ENCODE data around the gene HDAC8. TPM values are rescaled to one million over a fixed set of nuclear protein-coding genes. Genes with fewer than 3 reads are reported as not detected.
"Not testable (repeated sequence)": the region's sequence is repeated elsewhere in the genome, so short reads cannot be mapped to it uniquely, and the experiment has no call there.

HDAC8 gene
- total RNA-seq, 2 donors from 2014 or later: 32.5 to 63.8 TPM

DNA sequence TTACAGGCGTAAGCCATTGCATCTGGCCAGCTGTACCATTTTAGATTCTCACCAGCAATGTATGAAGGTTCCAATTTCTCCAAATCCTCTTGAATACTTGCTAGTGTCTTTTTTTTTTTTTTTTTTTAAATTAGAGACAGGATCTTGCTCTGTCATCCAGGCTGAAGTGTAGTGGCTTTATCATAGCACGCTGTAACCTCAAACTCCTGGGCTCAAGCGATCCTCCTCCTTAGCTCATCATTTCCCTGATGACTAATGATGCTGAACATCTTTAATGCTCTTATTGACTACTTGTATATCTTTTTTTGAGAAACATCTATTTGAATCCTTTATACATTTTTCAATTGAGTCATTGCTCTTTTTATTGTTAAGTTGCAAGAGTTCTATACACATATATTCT, 40.3 kb downstream of the HDAC8 start:
- H3K4me1 ChIP-seq (ENCODE audit: control insufficient read depth in 1 of 2, low read depth in 2 of 2): peaks cover under 1 to 9% of the 10 kb centered on the region in 2 donors

DNA sequence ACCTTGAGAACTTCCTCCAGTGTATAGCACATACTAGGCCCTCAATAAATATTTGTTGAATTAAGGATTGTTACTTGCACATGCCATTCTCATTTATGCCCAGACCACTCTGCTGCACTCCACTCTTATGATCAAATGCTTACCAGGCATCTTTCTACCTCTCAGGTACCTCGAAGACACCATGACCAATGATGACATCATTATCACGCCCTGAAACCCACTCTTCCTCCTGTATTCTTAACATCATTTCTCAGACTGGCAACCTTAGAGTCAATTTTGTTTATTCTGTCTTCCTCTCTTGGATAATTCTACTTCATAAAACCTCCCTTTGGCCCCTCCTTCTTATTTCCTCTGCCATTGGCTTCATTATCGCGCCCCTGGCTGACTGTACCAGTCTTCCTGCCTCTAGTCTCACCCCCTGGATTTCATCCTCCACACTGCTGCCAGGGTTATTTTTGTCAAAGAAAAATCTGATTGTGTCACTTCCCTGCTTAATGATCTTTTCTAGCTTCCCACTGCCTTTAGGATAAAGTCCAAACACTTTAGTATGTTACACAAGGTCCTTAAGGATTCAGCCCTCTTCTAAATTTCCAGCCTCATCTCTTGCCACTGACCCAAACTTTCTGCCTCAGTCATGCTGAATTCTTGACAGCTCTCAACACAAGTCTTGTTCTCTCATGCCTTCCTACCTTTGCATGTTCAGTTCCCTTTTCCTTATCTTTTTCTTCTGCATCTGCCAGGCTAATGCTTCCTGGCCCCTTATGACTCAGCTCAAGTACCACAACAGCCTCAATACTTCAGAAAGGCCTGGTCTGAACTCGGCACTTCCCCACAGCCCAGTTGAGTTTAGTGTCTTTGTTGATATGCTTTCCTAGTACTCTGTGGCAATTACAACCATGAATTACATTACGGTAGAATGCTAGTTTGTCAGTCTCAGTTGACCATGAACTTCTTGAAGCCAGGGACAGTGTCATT, 45.8 kb downstream of the HDAC8 start:
- Histone ChIP-seq H3K4me1 (ENCODE audit: control insufficient read depth in 1 of 2, low read depth in 2 of 2) (peaks cover 8 to 12% of the 10 kb centered on the region in 2 donors), H3K4me3 (no peak overlapping the region), H3K27ac (no peak overlapping the region), H3K9me3 (no peaks in the 10 kb centered on the region), H3K36me3 (no peaks in the 10 kb centered on the region), H3K27me3 (replicated peaks; ENCODE audit: insufficient read depth) (no peaks in the 10 kb centered on the region)
- DNase-seq (ENCODE audit: low spot score): no peak
- no peak for ATAC-seq (ENCODE audit: insufficient number of reproducible peaks, low FRiP score, low read depth)
- TF ChIP-seq, protein P1, sequence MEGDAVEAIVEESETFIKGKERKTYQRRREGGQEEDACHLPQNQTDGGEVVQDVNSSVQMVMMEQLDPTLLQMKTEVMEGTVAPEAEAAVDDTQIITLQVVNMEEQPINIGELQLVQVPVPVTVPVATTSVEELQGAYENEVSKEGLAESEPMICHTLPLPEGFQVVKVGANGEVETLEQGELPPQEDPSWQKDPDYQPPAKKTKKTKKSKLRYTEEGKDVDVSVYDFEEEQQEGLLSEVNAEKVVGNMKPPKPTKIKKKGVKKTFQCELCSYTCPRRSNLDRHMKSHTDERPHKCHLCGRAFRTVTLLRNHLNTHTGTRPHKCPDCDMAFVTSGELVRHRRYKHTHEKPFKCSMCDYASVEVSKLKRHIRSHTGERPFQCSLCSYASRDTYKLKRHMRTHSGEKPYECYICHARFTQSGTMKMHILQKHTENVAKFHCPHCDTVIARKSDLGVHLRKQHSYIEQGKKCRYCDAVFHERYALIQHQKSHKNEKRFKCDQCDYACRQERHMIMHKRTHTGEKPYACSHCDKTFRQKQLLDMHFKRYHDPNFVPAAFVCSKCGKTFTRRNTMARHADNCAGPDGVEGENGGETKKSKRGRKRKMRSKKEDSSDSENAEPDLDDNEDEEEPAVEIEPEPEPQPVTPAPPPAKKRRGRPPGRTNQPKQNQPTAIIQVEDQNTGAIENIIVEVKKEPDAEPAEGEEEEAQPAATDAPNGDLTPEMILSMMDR (IDR thresholded peaks at IDR 0.05): no peak

More for the DNA sequence above, 40.3 kb downstream of the HDAC8 start:
- DNase-seq (ENCODE audit: low spot score) (no peak), ATAC-seq (ENCODE audit: insufficient number of reproducible peaks, low FRiP score, low read depth) (no peak)
- Histone ChIP-seq H3K27me3 (replicated peaks; ENCODE audit: insufficient read depth) (no peaks in the 10 kb centered on the region), H3K9me3 (no peaks in the 10 kb centered on the region), H3K27ac (no peak overlapping the region), H3K4me3 (no peak overlapping the region), H3K36me3 (no peaks in the 10 kb centered on the region)
- TF ChIP-seq, protein P1 (IDR thresholded peaks at IDR 0.05): no peak

DNA sequence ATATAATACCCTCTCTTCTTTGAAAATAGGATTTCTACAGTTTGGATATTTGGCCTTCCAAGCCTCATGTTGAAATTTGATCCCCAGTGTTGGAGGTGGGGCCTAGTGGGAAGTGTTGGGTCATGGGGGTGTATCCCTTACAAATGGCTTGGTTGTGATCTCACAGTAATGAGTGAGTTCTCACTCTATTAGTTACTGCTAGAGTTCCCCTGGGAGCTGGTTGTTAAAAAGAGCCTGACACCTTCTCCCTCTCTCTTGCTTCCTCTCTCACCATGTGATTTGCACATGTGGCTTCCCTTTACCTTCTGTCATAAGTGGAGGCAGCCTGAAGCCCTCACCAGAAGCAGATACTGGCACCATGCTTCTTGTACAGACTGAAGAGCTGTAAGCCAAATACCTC, 73.9 kb downstream of the HDAC8 start:
- no peaks in the 10 kb centered on the region for H3K27me3 ChIP-seq (replicated peaks; ENCODE audit: insufficient read depth)
- no peaks in the 10 kb centered on the region for H3K9me3 ChIP-seq
- TF ChIP-seq, protein P1 (IDR thresholded peaks at IDR 0.05): no peak

DNA sequence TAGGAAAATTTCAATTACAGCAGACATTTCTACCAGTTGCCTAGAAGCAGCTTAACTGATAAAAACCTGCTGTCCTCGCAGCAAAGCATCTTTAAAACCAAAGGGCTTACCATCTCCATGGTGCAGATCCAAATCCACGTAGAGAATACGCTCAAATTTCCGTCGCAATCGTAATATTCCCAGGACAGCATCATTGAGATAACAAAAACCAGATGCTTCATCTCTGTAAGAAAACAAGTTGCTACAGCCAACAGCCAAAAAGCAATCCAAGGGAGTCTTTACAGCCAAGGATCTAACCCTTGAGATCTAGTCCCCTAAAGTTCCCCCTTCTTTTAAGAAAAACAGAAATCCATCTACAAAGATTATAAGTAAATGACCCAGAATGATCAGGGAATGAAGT, 77.6 kb downstream of the HDAC8 start:
- H3K27ac ChIP-seq: no peak overlapping the region
- ATAC-seq (ENCODE audit: insufficient number of reproducible peaks, low FRiP score, low read depth): no peak

More for the DNA sequence above, 73.9 kb downstream of the HDAC8 start:
- DNase-seq (ENCODE audit: low spot score): no peak
- H3K27ac ChIP-seq: no peak overlapping the region
- no peak for ATAC-seq (ENCODE audit: insufficient number of reproducible peaks, low FRiP score, low read depth)
- no peak overlapping the region for H3K4me3 ChIP-seq
- H3K4me1 ChIP-seq (ENCODE audit: control insufficient read depth in 1 of 2, low read depth in 2 of 2): no peaks in the 10 kb centered on the region
- no peaks in the 10 kb centered on the region for H3K36me3 ChIP-seq

DNA sequence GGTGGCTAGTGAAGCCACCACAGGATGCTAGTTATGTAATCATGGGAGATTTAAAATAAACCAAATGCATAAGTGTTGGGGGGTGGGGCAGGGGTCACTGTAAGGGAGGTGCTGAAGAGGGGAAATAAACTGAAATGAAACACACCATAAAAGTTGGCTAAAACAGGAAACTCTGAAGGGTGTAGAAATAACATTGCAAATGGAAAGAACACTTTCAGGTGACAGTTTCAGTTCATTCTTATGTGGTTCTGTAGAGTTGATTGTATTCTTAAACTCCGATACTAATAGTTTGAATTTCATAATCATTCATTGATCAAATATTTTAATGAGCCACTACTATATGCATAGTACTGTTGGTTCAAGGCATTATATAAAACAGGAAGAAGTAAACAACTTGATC, 80.1 kb downstream of the HDAC8 start:
- DNase-seq (ENCODE audit: low spot score) (no peak), ATAC-seq (ENCODE audit: insufficient number of reproducible peaks, low FRiP score, low read depth) (no peak)
- Histone ChIP-seq H3K9me3 (no peaks in the 10 kb centered on the region), H3K27me3 (replicated peaks; ENCODE audit: insufficient read depth) (no peaks in the 10 kb centered on the region), H3K27ac (no peak overlapping the region), H3K4me3 (no peak overlapping the region), H3K36me3 (no peaks in the 10 kb centered on the region), H3K4me1 (ENCODE audit: control insufficient read depth in 1 of 2, low read depth in 2 of 2) (no peaks in the 10 kb centered on the region)
- TF ChIP-seq, protein P1 (IDR thresholded peaks at IDR 0.05): no peak

More for the DNA sequence above, 77.6 kb downstream of the HDAC8 start:
- H3K9me3 ChIP-seq: no peaks in the 10 kb centered on the region
- H3K27me3 ChIP-seq (replicated peaks; ENCODE audit: insufficient read depth): no peaks in the 10 kb centered on the region
- TF ChIP-seq, protein P1 (IDR thresholded peaks at IDR 0.05): no peak
- no peaks in the 10 kb centered on the region for H3K4me1 ChIP-seq (ENCODE audit: control insufficient read depth in 1 of 2, low read depth in 2 of 2)
- no peaks in the 10 kb centered on the region for H3K36me3 ChIP-seq
- DNase-seq (ENCODE audit: low spot score): no peak
- H3K4me3 ChIP-seq: no peak overlapping the region

DNA sequence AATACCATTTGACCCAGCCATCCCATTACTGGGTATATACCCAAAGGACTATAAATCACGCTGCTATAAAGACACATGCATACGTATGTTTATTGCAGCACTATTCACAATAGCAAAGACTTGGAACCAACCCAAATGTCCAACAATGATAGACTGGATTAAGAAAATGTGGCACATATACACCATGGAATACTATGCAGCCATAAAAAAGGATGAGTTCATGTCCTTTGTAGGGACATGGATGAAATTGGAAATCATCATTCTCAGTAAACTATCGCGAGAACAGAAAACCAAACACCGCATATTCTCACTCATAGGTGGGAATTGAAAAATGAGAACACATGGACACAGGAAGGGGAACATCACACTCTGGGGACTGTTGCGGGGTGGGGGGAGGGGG, 82.4 kb downstream of the HDAC8 start:
- not testable (repeated sequence) for ATAC-seq (ENCODE audit: insufficient number of reproducible peaks, low FRiP score, low read depth); H3K27ac ChIP-seq; H3K4me1 ChIP-seq (ENCODE audit: control insufficient read depth in 1 of 2, low read depth in 2 of 2); H3K9me3 ChIP-seq; H3K27me3 ChIP-seq (replicated peaks; ENCODE audit: insufficient read depth); H3K4me3 ChIP-seq; H3K36me3 ChIP-seq; DNase-seq (ENCODE audit: low spot score)

All from thoracic aorta (tissue), 2 donors.